ENCODE data around the gene GJC1. TPM values are rescaled to one million over a fixed set of nuclear protein-coding genes. Genes with fewer than 3 reads are reported as not detected.

The GJC1 gene
- total RNA-seq, 1 experiment from 2014 or later = 0.86 TPM

DNA sequence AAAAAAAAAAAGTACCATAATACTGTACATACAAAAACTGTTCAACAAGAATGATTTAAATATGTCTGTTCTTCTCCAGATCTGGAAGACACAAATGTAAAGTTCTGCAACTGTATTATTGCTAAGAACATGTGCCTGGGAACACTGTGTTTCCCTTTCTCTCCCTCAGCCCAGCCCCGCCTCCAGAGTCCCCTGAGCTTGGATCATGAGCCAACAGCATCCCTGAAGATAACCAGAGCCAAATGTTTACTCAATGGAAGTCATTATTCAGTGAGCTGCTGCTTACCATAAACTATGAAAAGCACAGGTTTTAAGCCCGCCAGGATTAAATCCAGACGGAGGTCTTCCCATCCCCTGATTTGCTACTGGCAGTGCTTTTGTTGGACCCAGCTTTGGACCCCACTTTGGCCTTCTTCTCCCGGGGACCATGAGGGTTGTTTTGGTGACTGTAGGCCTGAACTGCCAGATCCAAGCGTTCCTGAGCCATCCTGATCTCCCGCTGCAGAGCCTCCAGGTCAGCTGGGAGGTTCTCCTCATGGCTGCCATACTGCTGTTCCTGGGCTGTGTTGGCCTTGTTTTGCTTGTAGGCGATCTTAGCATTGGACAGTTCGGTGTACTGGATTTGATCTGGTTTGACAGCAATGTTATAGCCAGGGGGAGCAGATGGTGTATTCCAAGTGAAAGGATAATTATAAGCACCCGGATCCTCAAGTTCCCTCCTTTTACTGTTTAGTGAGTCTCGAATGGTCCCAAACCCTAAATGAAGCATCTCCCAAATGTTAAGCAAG, 25.6 kb downstream of the GJC1 start:
- Histone ChIP-seq H2AFZ (ENCODE audit: low read length) (no peak overlapping the region), H3K4me2 (ENCODE audit: low read depth, low read length, poor library complexity, severe bottlenecking) (no peak overlapping the region), H3K4me1 (ENCODE audit: low read length) (no peaks in the 10 kb centered on the region), H3K27ac (ENCODE audit: low read length) (no peak overlapping the region), H3K36me3 (ENCODE audit: insufficient read depth, low read length) (no peaks in the 10 kb centered on the region), H3K9me3 (ENCODE audit: low read length) (no peaks in the 10 kb centered on the region), H3K27me3 (ENCODE audit: low read length) (no peaks in the 10 kb centered on the region), H3K79me2 (ENCODE audit: low read length) (no peaks in the 10 kb centered on the region), H4K20me1 (ENCODE audit: insufficient read depth, low read depth, low read length) (no peaks in the 10 kb centered on the region), H3K4me3 (ENCODE audit: low read length) (no peak overlapping the region), H3K9ac (ENCODE audit: low read length) (no peak overlapping the region), H3K9me2 (replicated peaks; ENCODE audit: insufficient read depth, low read length) (no peaks in the 10 kb centered on the region)
- DNase-seq = no peak

DNA sequence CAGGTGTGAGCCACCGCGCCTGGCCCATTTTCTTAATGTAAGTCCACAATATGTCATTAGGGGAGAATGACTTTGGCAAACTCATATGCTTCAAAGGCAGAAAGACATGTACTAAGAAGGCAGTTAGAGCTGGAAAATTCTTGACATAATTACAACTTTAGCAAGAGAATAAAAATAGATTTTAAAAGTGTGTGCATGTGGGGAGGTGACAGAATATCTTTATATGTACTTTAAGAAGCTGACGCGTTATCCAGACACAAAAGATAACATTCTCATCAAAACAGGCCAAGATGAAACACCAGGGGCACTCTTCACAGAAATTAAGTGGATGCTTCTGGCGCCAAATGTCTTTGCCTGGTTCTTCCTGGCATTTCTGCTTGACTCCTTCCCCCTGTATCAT, 28.2 kb downstream of the GJC1 start:
- H3K9me3 ChIP-seq (ENCODE audit: low read length) = no peaks in the 10 kb centered on the region
- H3K4me3 ChIP-seq (ENCODE audit: low read length) = no peak overlapping the region
- no peak overlapping the region for H3K4me2 ChIP-seq (ENCODE audit: low read depth, low read length, poor library complexity, severe bottlenecking)
- no peak overlapping the region for H3K27ac ChIP-seq (ENCODE audit: low read length)
- H3K9ac ChIP-seq (ENCODE audit: low read length) = no peak overlapping the region
- no peaks in the 10 kb centered on the region for H3K9me2 ChIP-seq (replicated peaks; ENCODE audit: insufficient read depth, low read length)
- H2AFZ ChIP-seq (ENCODE audit: low read length) = no peak overlapping the region
- H3K79me2 ChIP-seq (ENCODE audit: low read length) = no peaks in the 10 kb centered on the region
- no peaks in the 10 kb centered on the region for H3K36me3 ChIP-seq (ENCODE audit: insufficient read depth, low read length)
- H3K4me1 ChIP-seq (ENCODE audit: low read length) = no peaks in the 10 kb centered on the region
- no peak for DNase-seq
- H4K20me1 ChIP-seq (ENCODE audit: insufficient read depth, low read depth, low read length) = no peaks in the 10 kb centered on the region
- no peaks in the 10 kb centered on the region for H3K27me3 ChIP-seq (ENCODE audit: low read length)

DNA sequence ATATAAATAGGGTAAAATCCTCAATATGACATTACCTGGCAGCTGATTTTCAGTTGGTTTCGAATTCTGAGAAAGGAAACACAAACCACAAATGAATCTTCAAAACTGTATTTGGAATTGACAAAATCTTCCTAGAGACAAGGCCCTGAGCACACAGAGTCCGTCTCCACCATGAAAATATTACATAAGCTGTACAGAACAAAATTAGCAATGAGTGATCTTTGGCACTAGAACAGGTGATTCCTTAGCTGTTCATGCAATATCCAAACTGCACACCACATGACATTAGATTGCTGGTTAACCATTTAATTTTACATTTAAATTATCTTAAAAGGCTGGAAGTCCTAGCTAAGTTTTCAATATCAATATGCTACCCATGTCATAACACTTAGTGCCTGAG, 31.7 kb downstream of the GJC1 start:
- DNase-seq = no peak
- Histone ChIP-seq H3K27me3 (ENCODE audit: low read length) (no peaks in the 10 kb centered on the region), H3K4me3 (ENCODE audit: low read length) (no peak overlapping the region), H3K4me1 (ENCODE audit: low read length) (no peaks in the 10 kb centered on the region), H4K20me1 (ENCODE audit: insufficient read depth, low read depth, low read length) (no peaks in the 10 kb centered on the region), H3K9me3 (ENCODE audit: low read length) (no peaks in the 10 kb centered on the region), H2AFZ (ENCODE audit: low read length) (no peak overlapping the region), H3K79me2 (ENCODE audit: low read length) (no peaks in the 10 kb centered on the region), H3K36me3 (ENCODE audit: insufficient read depth, low read length) (no peaks in the 10 kb centered on the region), H3K27ac (ENCODE audit: low read length) (no peak overlapping the region), H3K9me2 (replicated peaks; ENCODE audit: insufficient read depth, low read length) (no peaks in the 10 kb centered on the region), H3K9ac (ENCODE audit: low read length) (no peak overlapping the region), H3K4me2 (ENCODE audit: low read depth, low read length, poor library complexity, severe bottlenecking) (no peak overlapping the region)

DNA sequence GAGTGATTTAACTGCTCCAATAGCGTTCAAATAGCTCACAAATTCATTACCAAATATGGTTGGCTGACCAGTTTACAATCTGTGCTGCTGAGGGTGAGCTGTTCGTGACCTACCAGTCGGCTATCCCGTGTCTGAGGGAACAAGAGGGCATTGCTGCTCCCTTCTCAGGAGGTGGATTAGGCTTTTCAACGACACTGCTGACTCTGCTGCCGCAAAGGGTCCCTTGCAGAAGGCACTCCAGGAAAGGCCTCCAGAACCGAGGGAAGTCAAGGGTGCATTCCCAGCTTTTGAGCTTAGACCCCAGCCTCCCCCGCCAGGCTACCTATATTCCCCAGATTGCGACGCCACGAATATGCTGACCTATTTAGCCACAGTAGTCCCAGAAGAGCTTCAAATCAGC, 32.3 kb downstream of the GJC1 start:
- no peak overlapping the region for H3K4me2 ChIP-seq (ENCODE audit: low read depth, low read length, poor library complexity, severe bottlenecking)
- H3K9me2 ChIP-seq (replicated peaks; ENCODE audit: insufficient read depth, low read length) = no peaks in the 10 kb centered on the region
- no peak overlapping the region for H2AFZ ChIP-seq (ENCODE audit: low read length)
- no peak overlapping the region for H3K4me3 ChIP-seq (ENCODE audit: low read length)
- no peak overlapping the region for H3K27ac ChIP-seq (ENCODE audit: low read length)
- no peaks in the 10 kb centered on the region for H4K20me1 ChIP-seq (ENCODE audit: insufficient read depth, low read depth, low read length)
- H3K9ac ChIP-seq (ENCODE audit: low read length) = no peak overlapping the region
- H3K36me3 ChIP-seq (ENCODE audit: insufficient read depth, low read length) = no peaks in the 10 kb centered on the region
- H3K27me3 ChIP-seq (ENCODE audit: low read length) = no peaks in the 10 kb centered on the region
- no peaks in the 10 kb centered on the region for H3K4me1 ChIP-seq (ENCODE audit: low read length)
- no peak for DNase-seq
- no peaks in the 10 kb centered on the region for H3K9me3 ChIP-seq (ENCODE audit: low read length)
- H3K79me2 ChIP-seq (ENCODE audit: low read length) = no peaks in the 10 kb centered on the region

DNA sequence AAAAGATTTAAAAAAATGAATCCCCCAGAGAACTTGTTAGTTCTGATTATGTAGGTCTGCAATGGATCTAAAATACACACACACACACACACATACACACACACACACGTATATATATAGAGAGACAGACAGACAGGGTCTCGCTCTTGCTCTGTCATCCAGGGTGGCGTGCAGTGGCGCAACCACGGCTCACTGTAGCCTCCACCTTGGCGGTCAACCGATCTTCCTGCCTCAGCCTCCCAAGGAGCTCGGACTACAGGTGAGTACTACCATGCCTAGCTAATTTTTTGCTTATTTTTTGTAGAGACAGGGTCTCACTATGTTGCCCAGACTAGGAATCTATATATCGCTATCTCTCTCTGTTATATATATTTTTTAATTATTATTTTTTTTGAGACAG, 33.4 kb downstream of the GJC1 start:
- no peak overlapping the region for H3K27ac ChIP-seq (ENCODE audit: low read length)
- no peaks in the 10 kb centered on the region for H3K27me3 ChIP-seq (ENCODE audit: low read length)
- H3K4me2 ChIP-seq (ENCODE audit: low read depth, low read length, poor library complexity, severe bottlenecking) = no peak overlapping the region
- H3K9me3 ChIP-seq (ENCODE audit: low read length) = no peaks in the 10 kb centered on the region
- H3K36me3 ChIP-seq (ENCODE audit: insufficient read depth, low read length) = no peaks in the 10 kb centered on the region
- no peaks in the 10 kb centered on the region for H3K9me2 ChIP-seq (replicated peaks; ENCODE audit: insufficient read depth, low read length)
- no peak overlapping the region for H3K4me3 ChIP-seq (ENCODE audit: low read length)
- H4K20me1 ChIP-seq (ENCODE audit: insufficient read depth, low read depth, low read length) = no peaks in the 10 kb centered on the region
- no peaks in the 10 kb centered on the region for H3K79me2 ChIP-seq (ENCODE audit: low read length)
- DNase-seq = no peak
- H2AFZ ChIP-seq (ENCODE audit: low read length) = no peak overlapping the region
- no peaks in the 10 kb centered on the region for H3K4me1 ChIP-seq (ENCODE audit: low read length)
- H3K9ac ChIP-seq (ENCODE audit: low read length) = no peak overlapping the region

DNA sequence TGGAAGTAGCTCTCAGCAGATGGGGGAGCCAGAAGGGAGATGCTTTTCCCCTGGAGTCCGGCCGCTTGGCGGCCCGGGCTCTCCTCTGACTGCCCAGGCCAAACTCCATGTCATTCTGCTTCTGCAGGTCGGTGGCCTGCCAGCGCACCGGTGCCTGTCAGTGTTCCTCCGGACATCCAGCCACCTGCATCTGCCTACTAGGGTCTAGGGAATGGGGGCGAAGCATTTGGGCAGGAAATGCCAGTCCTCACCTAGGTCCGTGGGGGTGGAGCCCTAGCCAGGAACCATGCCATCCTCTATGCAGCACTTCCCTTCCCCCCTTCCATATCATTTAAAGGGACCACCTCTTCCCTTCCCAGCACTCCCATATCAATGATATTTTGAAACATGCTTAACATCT, 34.2 kb downstream of the GJC1 start:
- Histone ChIP-seq H3K27me3 (ENCODE audit: low read length) (no peaks in the 10 kb centered on the region), H3K9me3 (ENCODE audit: low read length) (no peaks in the 10 kb centered on the region), H3K27ac (ENCODE audit: low read length) (no peak overlapping the region), H4K20me1 (ENCODE audit: insufficient read depth, low read depth, low read length) (no peaks in the 10 kb centered on the region), H3K79me2 (ENCODE audit: low read length) (no peaks in the 10 kb centered on the region), H3K4me1 (ENCODE audit: low read length) (no peaks in the 10 kb centered on the region), H2AFZ (ENCODE audit: low read length) (no peak overlapping the region), H3K4me3 (ENCODE audit: low read length) (no peak overlapping the region), H3K9me2 (replicated peaks; ENCODE audit: insufficient read depth, low read length) (no peaks in the 10 kb centered on the region), H3K9ac (ENCODE audit: low read length) (no peak overlapping the region), H3K4me2 (ENCODE audit: low read depth, low read length, poor library complexity, severe bottlenecking) (no peak overlapping the region), H3K36me3 (ENCODE audit: insufficient read depth, low read length) (no peaks in the 10 kb centered on the region)
- DNase-seq = no peak

DNA sequence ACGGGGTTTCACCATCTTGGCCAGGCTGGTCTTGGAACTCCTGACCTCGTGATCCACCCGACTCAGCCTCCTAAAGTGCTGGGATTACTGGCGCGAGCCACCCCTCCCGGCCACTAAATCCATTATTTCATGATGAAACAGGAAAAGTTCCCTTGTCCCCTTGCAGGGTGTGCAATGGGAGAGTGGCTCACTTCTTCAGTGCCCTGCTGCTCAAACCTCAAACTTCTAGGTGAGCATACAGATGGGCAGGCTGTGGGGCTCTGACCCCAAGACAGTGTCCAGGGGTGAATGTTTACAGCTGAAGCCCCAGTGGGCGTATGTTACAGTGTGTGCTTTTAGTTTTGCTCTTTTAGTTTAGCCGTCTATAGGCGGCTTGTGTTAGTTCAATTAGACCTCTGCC, 34.7 kb downstream of the GJC1 start:
- Histone ChIP-seq H3K4me1 (ENCODE audit: low read length) (no peaks in the 10 kb centered on the region), H3K27ac (ENCODE audit: low read length) (no peak overlapping the region), H3K36me3 (ENCODE audit: insufficient read depth, low read length) (no peaks in the 10 kb centered on the region), H3K4me2 (ENCODE audit: low read depth, low read length, poor library complexity, severe bottlenecking) (no peak overlapping the region), H3K9ac (ENCODE audit: low read length) (no peak overlapping the region), H3K9me2 (replicated peaks; ENCODE audit: insufficient read depth, low read length) (no peaks in the 10 kb centered on the region), H3K9me3 (ENCODE audit: low read length) (no peaks in the 10 kb centered on the region), H4K20me1 (ENCODE audit: insufficient read depth, low read depth, low read length) (no peaks in the 10 kb centered on the region), H3K79me2 (ENCODE audit: low read length) (no peaks in the 10 kb centered on the region), H3K4me3 (ENCODE audit: low read length) (no peak overlapping the region), H3K27me3 (ENCODE audit: low read length) (no peaks in the 10 kb centered on the region), H2AFZ (ENCODE audit: low read length) (no peak overlapping the region)
- DNase-seq = no peak

DNA sequence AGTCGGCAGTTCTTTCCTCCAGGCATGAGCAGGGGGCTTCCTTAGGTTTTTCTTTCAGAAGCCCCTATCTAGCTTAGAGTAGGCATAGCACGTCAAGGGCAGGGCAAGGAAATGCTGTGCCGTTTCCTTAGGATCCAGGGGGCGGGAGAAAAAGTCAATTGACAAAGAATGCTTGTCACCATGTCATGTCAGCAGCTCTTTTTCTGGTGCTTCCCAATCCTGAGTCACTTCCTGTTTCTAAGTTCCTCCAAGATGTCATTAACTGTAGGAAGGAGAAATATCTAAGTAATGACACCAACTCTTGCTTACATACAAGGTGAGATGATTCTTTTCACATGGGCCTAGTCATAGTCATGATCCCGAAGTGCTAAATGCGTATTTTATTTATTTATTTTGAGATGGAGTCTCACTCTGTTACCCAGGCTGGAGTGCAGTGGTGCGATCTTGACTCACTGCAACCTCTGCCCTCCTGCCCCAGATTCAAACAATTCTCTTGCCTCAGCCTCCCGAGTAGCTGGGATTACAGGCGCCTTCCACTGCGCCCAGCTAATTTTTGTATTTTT, 35.2 kb downstream of the GJC1 start:
- Histone ChIP-seq H3K9ac (ENCODE audit: low read length) (no peak overlapping the region), H3K4me1 (ENCODE audit: low read length) (no peaks in the 10 kb centered on the region), H3K4me2 (ENCODE audit: low read depth, low read length, poor library complexity, severe bottlenecking) (no peak overlapping the region), H3K9me2 (replicated peaks; ENCODE audit: insufficient read depth, low read length) (no peaks in the 10 kb centered on the region), H4K20me1 (ENCODE audit: insufficient read depth, low read depth, low read length) (no peaks in the 10 kb centered on the region), H3K27me3 (ENCODE audit: low read length) (no peaks in the 10 kb centered on the region), H3K4me3 (ENCODE audit: low read length) (no peak overlapping the region), H3K36me3 (ENCODE audit: insufficient read depth, low read length) (no peaks in the 10 kb centered on the region), H3K79me2 (ENCODE audit: low read length) (no peaks in the 10 kb centered on the region), H2AFZ (ENCODE audit: low read length) (no peak overlapping the region), H3K27ac (ENCODE audit: low read length) (no peak overlapping the region), H3K9me3 (ENCODE audit: low read length) (no peaks in the 10 kb centered on the region)
- no peak for DNase-seq

Measured in Karpas-422 (cell line).